GM23338 (cell line): ENCODE results near the gene ATG2A. TPM values are rescaled to one million over a fixed set of nuclear protein-coding genes. Genes with fewer than 3 reads are reported as not detected.

Experiments used
- ATAC-seq: fragments of 200-7000 bp; cut with Tn5 transposase; 3 replicates; pipeline ENCODE4 v1.9.1; 2020
- DNase-seq: peaks from one replicate; pipeline ENCODE4 v3.0.0-alpha.2; 2015; ENCODE audit warnings: low spot score
- H2AFZ ChIP-seq: fragments of 200-600 bp; sonication (generic); 2 replicates; pipeline ENCODE4 v1.8.0; 2016; ENCODE audit warnings: antibody characterized with exemption, mild to moderate bottlenecking, moderate library complexity
- H3F3A ChIP-seq: fragments of 200-600 bp; sonication (generic); replicated peaks from 2 replicates; pipeline ENCODE4 v1.8.0; 2017; ENCODE audit warnings: antibody characterized with exemption, mixed run types, low read depth
- H3K27ac ChIP-seq: fragments of 200-600 bp; sonication (generic); 2 replicates; pipeline ENCODE4 v1.6.1; 2016; ENCODE audit warnings: low read depth
- H3K27me3 ChIP-seq: fragments of 200-600 bp; sonication (generic); 2 replicates; pipeline ENCODE4 v1.8.0; 2016; ENCODE audit warnings: mild to moderate bottlenecking, mixed run types, moderate library complexity; ENCODE audit not compliant: insufficient read depth
- H3K36me3 ChIP-seq: fragments of 200-600 bp; sonication (generic); 2 replicates; pipeline ENCODE4 v1.8.0; 2016; ENCODE audit warnings: mild to moderate bottlenecking; ENCODE audit not compliant: insufficient read depth
- H3K4me1 ChIP-seq: fragments of 200-600 bp; sonication (generic); 2 replicates; pipeline ENCODE4 v1.8.0; 2016; ENCODE audit warnings: mild to moderate bottlenecking, moderate library complexity; ENCODE audit not compliant: insufficient read depth
- H3K4me2 ChIP-seq: fragments of 200-600 bp; sonication (generic); 2 replicates; pipeline ENCODE4 v1.7.1; 2017; ENCODE audit warnings: mixed run types
- H3K4me3 ChIP-seq: fragments of 200-600 bp; sonication (generic); 2 replicates; pipeline ENCODE4 v1.6.1; 2016; ENCODE audit warnings: mixed run types
- H3K79me2 ChIP-seq: fragments of 200-600 bp; sonication (generic); replicated peaks from 2 replicates; pipeline ENCODE4 v1.8.0; 2017; ENCODE audit warnings: mild to moderate bottlenecking; ENCODE audit not compliant: insufficient read depth
- H3K9me2 ChIP-seq: fragments of 200-600 bp; sonication (generic); 2 replicates; pipeline ENCODE4 v1.8.0; 2017; ENCODE audit not compliant: insufficient read depth
- H4K20me1 ChIP-seq: fragments of 200-600 bp; sonication (generic); replicated peaks from 2 replicates; pipeline ENCODE4 v1.8.0; 2017; ENCODE audit warnings: mild to moderate bottlenecking; ENCODE audit not compliant: insufficient read depth
- H3K27ac Mint-ChIP-seq: 2 replicates; pipeline ENCODE4 v1.8.0; 2020; ENCODE audit warnings: inconsistent platforms, mild to moderate bottlenecking, moderate library complexity, mixed read lengths
- H3K27me3 Mint-ChIP-seq: 3 replicates; pipeline ENCODE4 v1.8.0; 2022; ENCODE audit warnings: low read depth, mild to moderate bottlenecking, moderate library complexity, mixed read lengths, inconsistent platforms; ENCODE audit not compliant: insufficient read depth, poor library complexity
- H3K36me3 Mint-ChIP-seq: 3 replicates; pipeline ENCODE4 v1.8.0; 2021; ENCODE audit warnings: low read depth, mild to moderate bottlenecking, inconsistent platforms, moderate library complexity, mixed read lengths
- H3K4me1 Mint-ChIP-seq: 3 replicates; pipeline ENCODE4 v1.8.0; 2020; ENCODE audit warnings: mild to moderate bottlenecking, inconsistent platforms, mixed read lengths
- H3K4me3 Mint-ChIP-seq: 3 replicates; pipeline ENCODE4 v1.8.0; 2021; ENCODE audit warnings: moderate library complexity, mild to moderate bottlenecking, inconsistent platforms, mixed read lengths
- H3K9me3 Mint-ChIP-seq: 3 replicates; pipeline ENCODE4 v1.8.0; 2020; ENCODE audit warnings: moderate library complexity, mild to moderate bottlenecking, inconsistent platforms, mixed read lengths
- CREB1 ChIP-seq: fragments of 250-450 bp; sonication (Bioruptor Pico); IDR thresholded peaks from 2 replicates; pipeline ENCODE4 v1.5.0; 2020; ENCODE audit warnings: low read depth, mild to moderate bottlenecking, moderate library complexity
- CTCF ChIP-seq, 2 experiments: fragments of 200-600 bp in 1 of 2; sonication (generic) in 1 of 2; conservative IDR thresholded peaks; 2 replicates each; pipeline versions ENCODE4 v1.5.1 to v1.6.1; 2016 to 2017; ENCODE audit warnings: antibody characterized with exemption in 2 of 2, low read depth in 2 of 2, mild to moderate bottlenecking in 2 of 2, moderate library complexity in 1 of 2
- ETS1 ChIP-seq: IDR thresholded peaks from 2 replicates; pipeline ENCODE4 v1.6.1; 2016; ENCODE audit warnings: antibody characterized with exemption
- EZH2 ChIP-seq: fragments of 200-600 bp; sonication (generic); IDR thresholded peaks from one replicate; pipeline ENCODE4 v1.8.0; 2017; ENCODE audit warnings: antibody characterized with exemption, mild to moderate bottlenecking, low read depth; ENCODE audit not compliant: unreplicated experiment
- EZH2phosphoT487 ChIP-seq: fragments of 200-600 bp; sonication (generic); IDR thresholded peaks from one replicate; pipeline ENCODE4 v1.8.1; 2018; ENCODE audit warnings: antibody characterized with exemption; ENCODE audit not compliant: unreplicated experiment
- JUNB ChIP-seq: IDR thresholded peaks from one replicate; pipeline ENCODE4 v1.6.1; 2016; ENCODE audit warnings: antibody characterized with exemption; ENCODE audit not compliant: unreplicated experiment
- NANOG ChIP-seq: IDR thresholded peaks from 2 replicates; pipeline ENCODE4 v1.6.1; 2016; ENCODE audit warnings: antibody characterized with exemption, borderline replicate concordance
- POLR2AphosphoS5 ChIP-seq: IDR thresholded peaks from 2 replicates; pipeline ENCODE4 v1.6.1; 2016; ENCODE audit warnings: antibody characterized with exemption, low read depth
- REST ChIP-seq: IDR thresholded peaks from one replicate; pipeline ENCODE4 v1.6.1; 2018; ENCODE audit warnings: antibody characterized with exemption; ENCODE audit not compliant: unreplicated experiment
- STAT1 ChIP-seq: IDR thresholded peaks from one replicate; pipeline ENCODE4 v1.6.1; 2016; ENCODE audit warnings: antibody characterized with exemption; ENCODE audit not compliant: unreplicated experiment
- ZNF114 ChIP-seq: fragments of 250-450 bp; sonication (Bioruptor Pico); IDR thresholded peaks from 2 replicates; pipeline ENCODE4 v1.5.0; 2020; ENCODE audit warnings: mild to moderate bottlenecking, moderate library complexity
- ZNF331 ChIP-seq: fragments of 250-450 bp; sonication (Bioruptor Pico); IDR thresholded peaks from 2 replicates; pipeline ENCODE4 v1.5.0; 2020; ENCODE audit warnings: low read depth, mild to moderate bottlenecking, moderate library complexity
- ZNF462 ChIP-seq: fragments of 250-450 bp; sonication (Bioruptor Pico); IDR thresholded peaks from 2 replicates; pipeline ENCODE4 v1.5.0; 2020; ENCODE audit warnings: mild to moderate bottlenecking, moderate library complexity
- polyA plus RNA-seq: library from polyadenylated mRNA; unstranded; fragments of >200 nt; fragmentation: Nextera tagmentation; extraction: Ambion mirVana; gene quantifications from 2 replicates; pipeline ENCODE4 v1.2.1, GENCODE V29; 2016
- total RNA-seq: library from RNA; depleted of rRNA; stranded (reverse); fragments of >200 nt; shearing (Covaris generic); gene quantifications from 2 replicates; pipeline ENCODE4 v1.2.3, GENCODE V29; 2014

ATG2A gene
- total and polyA plus RNA-seq, 2 experiments from 2014 or later = 8.7 to 31.7 TPM

- Histone ChIP-seq H3K36me3 (no peaks in the 10 kb centered on the region), H3K4me3 (no peak overlapping the region), H3K27ac (no peak overlapping the region), H3K9me2 (no peaks in the 10 kb centered on the region), H3F3A (no peaks in the 10 kb centered on the region), H2AFZ (no peak overlapping the region), H3K4me1 (peaks cover 7% of the 10 kb centered on the region; the same call in 1 of the 2 replicates), H3K4me2 (no peak overlapping the region), H3K27me3 (no peaks in the 10 kb centered on the region), H3K79me2 (no peaks in the 10 kb centered on the region), H4K20me1 (no peaks in the 10 kb centered on the region)
- H3K36me3 Mint-ChIP-seq = no peaks in the 10 kb centered on the region
- H3K4me1 Mint-ChIP-seq = peaks cover 29% of the 10 kb centered on the region
- no peak overlapping the region for H3K27ac Mint-ChIP-seq
- no peaks in the 10 kb centered on the region for H3K9me3 Mint-ChIP-seq
- H3K4me3 Mint-ChIP-seq = no peak overlapping the region; the same call in 2 of the 3 replicates
- DNase-seq (no peak), ATAC-seq (no peak)
- peaks cover 16% of the 10 kb centered on the region for H3K27me3 Mint-ChIP-seq
- no peak for TF ChIP-seq CTCF (conservative IDR thresholded peaks at IDR 0.05; ENCODE audit: low read depth in 2 of 2)
- no peak for TF ChIP-seq ETS1
- TF ChIP-seq ZNF462 (CRISPR knock-in tag) = no peak
- no peak for TF ChIP-seq EZH2
- TF ChIP-seq CREB1 = no peak
- no peak for TF ChIP-seq NANOG
- no peak for TF ChIP-seq REST
- no peak for TF ChIP-seq JUNB
- TF ChIP-seq POLR2AphosphoS5 = no peak
- TF ChIP-seq ZNF114 = no peak
- TF ChIP-seq EZH2phosphoT487 = no peak
- no peak for TF ChIP-seq ZNF331
- TF ChIP-seq STAT1 = no peak
Observed at GRCh38 chr11:64933935-64934681, 17.1 kb upstream of the ATG2A start.
